DMS153 (cell line): Measurements from ENCODE around the gene DSG3.

Experiments
- DNase-seq: peaks from one replicate; lab custom pipeline; 2025; lab: John Stamatoyannopoulos, UW

Gene DSG3

DNA sequence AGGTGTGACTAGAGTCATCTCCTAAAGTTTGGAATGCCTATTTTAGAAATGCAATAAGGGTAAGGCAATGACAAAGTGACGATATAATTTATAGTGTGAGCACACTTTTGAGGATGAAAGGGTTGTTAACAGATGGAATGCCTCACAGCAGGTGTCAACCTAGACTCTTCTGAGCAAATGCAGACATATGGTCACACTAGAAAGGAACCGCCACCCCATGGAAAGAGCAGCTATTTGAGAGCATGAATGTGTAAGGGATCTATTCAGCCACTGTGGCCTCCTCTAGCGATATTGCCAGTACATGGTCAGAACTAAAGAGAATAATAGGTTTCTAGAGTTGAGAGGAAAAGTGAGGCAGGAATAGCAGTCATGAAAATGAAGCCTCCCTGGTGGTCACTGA is 68.9 kb downstream of the DSG3 start:
- DNase-seq: no peak

DNA sequence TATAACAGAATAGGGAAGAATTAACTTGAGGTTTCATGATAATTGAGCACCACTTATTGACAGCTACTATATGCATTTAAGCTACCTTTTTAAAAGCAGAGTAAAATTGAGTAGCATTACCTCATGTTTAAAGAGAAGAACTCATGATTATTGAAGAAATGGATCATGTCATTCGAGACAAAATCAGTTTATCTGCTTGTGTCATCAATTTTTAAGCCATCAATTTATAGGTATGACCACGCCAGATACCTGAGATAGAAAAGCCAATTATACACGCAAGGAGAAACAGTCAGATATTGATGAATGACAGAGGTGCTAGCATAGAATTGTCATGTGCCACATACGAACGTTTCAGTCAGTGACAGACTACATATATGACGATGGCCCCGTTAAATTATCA is 78.8 kb downstream of the DSG3 start:
- DNase-seq: no peak
